ENCODE measurements around the gene PTPRN2. TPM values are rescaled to one million over a fixed set of nuclear protein-coding genes. Genes with fewer than 3 reads are reported as not detected.

PTPRN2 gene
- total RNA-seq, 1 experiment from 2014 or later: 4.4 TPM

- DNase-seq (ENCODE audit: low spot score): no peak
Observed at GRCh38 chr7:158073845-158074840, 513.5 kb downstream of the PTPRN2 start.

GRCh38 chr7:158072991-158073730 is 514.5 kb downstream of the PTPRN2 start:
- no peak for DNase-seq (ENCODE audit: low spot score)

- DNase-seq (ENCODE audit: low spot score): no peak
Observed at GRCh38 chr7:158070222-158070920, 517.3 kb downstream of the PTPRN2 start.

GRCh38 chr7:158068853-158069252 is 518.8 kb downstream of the PTPRN2 start:
- no peak for DNase-seq (ENCODE audit: low spot score)

GRCh38 chr7:158067931-158068482 is 519.6 kb downstream of the PTPRN2 start:
- no peak for DNase-seq (ENCODE audit: low spot score)

GRCh38 chr7:158067219-158067930 is 520.2 kb downstream of the PTPRN2 start:
- no peak for DNase-seq (ENCODE audit: low spot score)

GRCh38 chr7:158066085-158066484 is 521.5 kb downstream of the PTPRN2 start:
- no peak for DNase-seq (ENCODE audit: low spot score)

GRCh38 chr7:158065340-158065739 is 522.3 kb downstream of the PTPRN2 start:
- DNase-seq (ENCODE audit: low spot score): no peak

- DNase-seq (ENCODE audit: low spot score): no peak
Observed at GRCh38 chr7:158064631-158065030, 523.0 kb downstream of the PTPRN2 start.

GRCh38 chr7:158063850-158064610 is 523.6 kb downstream of the PTPRN2 start:
- DNase-seq (ENCODE audit: low spot score): no peak

GRCh38 chr7:158062661-158063060 is 525.0 kb downstream of the PTPRN2 start:
- DNase-seq (ENCODE audit: low spot score): no peak

- DNase-seq (ENCODE audit: low spot score): no peak
Observed at GRCh38 chr7:158061884-158062656, 525.6 kb downstream of the PTPRN2 start.

GRCh38 chr7:158061026-158061630 is 526.5 kb downstream of the PTPRN2 start:
- DNase-seq (ENCODE audit: low spot score): no peak

GRCh38 chr7:158060216-158060615 is 527.4 kb downstream of the PTPRN2 start:
- DNase-seq (ENCODE audit: low spot score): no peak

- no peak for DNase-seq (ENCODE audit: low spot score)
Observed at GRCh38 chr7:158057446-158057845, 530.2 kb downstream of the PTPRN2 start.

- no peak for DNase-seq (ENCODE audit: low spot score)
Observed at GRCh38 chr7:158056761-158057160, 530.9 kb downstream of the PTPRN2 start.

- DNase-seq (ENCODE audit: low spot score): no peak
Observed at GRCh38 chr7:158055726-158056510, 531.7 kb downstream of the PTPRN2 start.

GRCh38 chr7:158054611-158055010 is 533.0 kb downstream of the PTPRN2 start:
- no peak for DNase-seq (ENCODE audit: low spot score)
